ENCODE measurements around the gene RAB4A. TPM values are rescaled to one million over a fixed set of nuclear protein-coding genes. Genes with fewer than 3 reads are reported as not detected.

The RAB4A gene
- total and polyA plus RNA-seq, 10 of the 15 experiments (the other 5 are each of a cell fraction or from before 2014, with no cell fraction given), result 4.0 to 35.8 (median 17.7) TPM

GRCh38 chr1:229260297-229260696, 10.6 kb upstream of the RAB4A start:
- TF ChIP-seq NKRF (conservative IDR thresholded peaks at IDR 0.05), result no peak
- TF ChIP-seq BHLHE40 (IDR thresholded peaks at IDR 0.05; ENCODE audit: borderline replicate concordance in 1 of 2, low read depth in 2 of 2, low read length in 1 of 2), result no peak
- TF ChIP-seq CUX1 (IDR thresholded peaks at IDR 0.05; ENCODE audit: insufficient replicate concordance, low read depth, low read length), result no peak
- TF ChIP-seq TCF12 (IDR thresholded peaks at IDR 0.05; ENCODE audit: low read depth, low read length), result no peak
- no peak for TF ChIP-seq EZH2 (IDR thresholded peaks at IDR 0.05; ENCODE audit: borderline replicate concordance, control insufficient read depth, low read depth, low read length)
- no peak for TF ChIP-seq SUPT20H (IDR thresholded peaks at IDR 0.05; ENCODE audit: borderline replicate concordance, control insufficient read depth, low read depth, low read length)
- TF ChIP-seq PKNOX1 (IDR thresholded peaks at IDR 0.05), result no peak
- no peak for TF ChIP-seq HCFC1 (IDR thresholded peaks at IDR 0.05; ENCODE audit: low read length)
- TF ChIP-seq TBL1XR1 (IDR thresholded peaks at IDR 0.05; ENCODE audit: low read depth, low read length), result no peak
- no peaks in the 10 kb centered on the region for H3K36me3 ChIP-seq (ENCODE audit: control insufficient read depth in 2 of 2, insufficient read depth in 2 of 2, low read length in 1 of 2)
- H3K79me2 ChIP-seq (ENCODE audit: control insufficient read depth, insufficient read depth, low read length), result no peaks in the 10 kb centered on the region
- no peaks in the 10 kb centered on the region for H3K9me3 ChIP-seq (replicated peaks; ENCODE audit: control insufficient read depth, insufficient read depth, low read length)
- H3K27ac ChIP-seq (ENCODE audit: control insufficient read depth, insufficient read depth), result no peak overlapping the region
- FAIRE-seq, result no peak
- no peak overlapping the region for H3K9ac ChIP-seq (ENCODE audit: control insufficient read depth, insufficient read depth, low read length)
- no peak overlapping the region for H3K4me2 ChIP-seq (ENCODE audit: control insufficient read depth, insufficient read depth)
- SMC1A ChIA-PET (ENCODE audit: uncharacterized antibody, unreplicated experiment), result interaction anchor here (8.2 kb wide), 1 partner anchor 221 kb away, joined by 121 read pairs; no protein-coding TSS in a partner anchor
- no peak overlapping the region for H3K4me3 ChIP-seq
- BruUV-seq (replicated peaks), result no TSS peak
- ATAC-seq, result no peak
- no peaks in the 10 kb centered on the region for H4K20me1 ChIP-seq (ENCODE audit: control insufficient read depth, insufficient read depth)
- H3K27me3 ChIP-seq (replicated peaks in 1 of 2; ENCODE audit: control insufficient read depth in 2 of 2, insufficient read depth in 2 of 2, low read length in 1 of 2), result no peaks in the 10 kb centered on the region
- DNase-seq (ENCODE audit: low read depth, low spot score), result no peak
- RAD21 ChIA-PET (ENCODE audit: unreplicated experiment), result no interaction called here
- in situ Hi-C loops (cut with MboI), result no loop called here
- CTCF ChIA-PET, result interaction anchor here (1.1 to 10.1 kb wide), 2 partner anchors 222 to 254 kb away, joined by 3 to 214 read pairs; no protein-coding TSS in a partner anchor
- WGBS (ENCODE audit: insufficient coverage, insufficient replicate concordance, low lambda C conversion rate, missing lambda C conversion rate), result 63% methylated on average over 3 of the region's 3 CpGs
- intact Hi-C loops (cut with micrococcal nuclease; ENCODE audit: unreplicated experiment), result no loop called here
- no peak overlapping the region for H2AFZ ChIP-seq (ENCODE audit: control insufficient read depth, low read depth, low read length)
- H3K4me1 ChIP-seq (ENCODE audit: control insufficient read depth, insufficient read depth, low read length), result no peaks in the 10 kb centered on the region
- POLR2A ChIA-PET, result no interaction called here
